Spleen (tissue), 11 donors: ENCODE measurements around the gene DDX17. TPM values are rescaled to one million over a fixed set of nuclear protein-coding genes. Genes with fewer than 3 reads are reported as not detected.

ENCODE experiments used
- DNase-seq: peaks from one replicate; pipeline ENCODE4 v3.0.0-alpha.2; 2020
- H3K27ac ChIP-seq, 8 donors: fragments of 200-600 bp; sonication (generic) in 7 of 8; 1 replicate in 4 of 8; 2 replicates in 4 of 8; pipeline versions ENCODE4 v1.5.0 to v1.8.0; 2016 to 2021; ENCODE audit warnings: inconsistent platforms in 4 of 8, mild to moderate bottlenecking in 4 of 8, moderate library complexity in 1 of 8
- H3K27me3 ChIP-seq, 7 donors: fragments of 200-600 bp; sonication (generic) in 6 of 7; replicated peaks in 1 of 7; 1 replicate in 4 of 7; 2 replicates in 3 of 7; pipeline versions ENCODE4 v1.5.0 to v1.8.0; 2016 to 2021; ENCODE audit warnings: inconsistent platforms in 3 of 7, mild to moderate bottlenecking in 1 of 7
- H3K36me3 ChIP-seq, 6 donors: fragments of 200-600 bp; sonication (generic) in 5 of 6; 1 replicate in 4 of 6; 2 replicates in 2 of 6; pipeline versions ENCODE4 v1.5.0 to v1.8.0; 2016 to 2021; ENCODE audit warnings: inconsistent platforms in 2 of 6
- H3K4me1 ChIP-seq, 6 donors: fragments of 200-600 bp; sonication (generic) in 5 of 6; 1 replicate in 3 of 6; 2 replicates in 3 of 6; pipeline versions ENCODE4 v1.5.0 to v1.8.0; 2016 to 2021; ENCODE audit warnings: inconsistent platforms in 3 of 6
- H3K4me3 ChIP-seq, 8 donors: fragments of 200-600 bp; sonication (generic) in 7 of 8; 1 replicate in 4 of 8; 2 replicates in 4 of 8; pipeline versions ENCODE4 v1.5.0 to v1.8.0; 2016 to 2021; ENCODE audit warnings: inconsistent platforms in 4 of 8, mild to moderate bottlenecking in 4 of 8, moderate library complexity in 2 of 8
- H3K9me3 ChIP-seq, 8 donors: fragments of 200-600 bp; sonication (generic) in 7 of 8; 1 replicate in 4 of 8; 2 replicates in 4 of 8; pipeline versions ENCODE4 v1.5.0 to v1.8.0; 2016 to 2021; ENCODE audit warnings: inconsistent platforms in 4 of 8
- CTCF ChIP-seq, 11 experiments: fragments of 200-600 bp in 7 of 11; fragments of 450-650 bp in 4 of 11; sonication (generic) in 4 of 11; IDR thresholded peaks in 8 of 11; conservative IDR thresholded peaks in 3 of 11; 1 replicate in 7 of 11; 2 replicates in 4 of 11; pipeline versions ENCODE4 v1.4.0 to v1.8.0; 2016 to 2021; ENCODE audit warnings: antibody characterized with exemption in 11 of 11, inconsistent platforms in 4 of 11, mild to moderate bottlenecking in 1 of 11
- POLR2A ChIP-seq, 3 donors: fragments of 450-650 bp; IDR thresholded peaks; one replicate each; pipeline ENCODE4 v1.5.1; 2017; ENCODE audit warnings: antibody characterized with exemption in 3 of 3, mild to moderate bottlenecking in 1 of 3
- POLR2AphosphoS5 ChIP-seq, 3 donors: sonication (generic); formaldehyde crosslinking; IDR thresholded peaks; one replicate each; pipeline ENCODE4 v1.5.1; 2017; ENCODE audit warnings: antibody characterized with exemption in 3 of 3
- WGBS, 5 donors: extraction: QIAGEN DNeasy Blood & Tissue Kit in 3 of 5; methylation state at CpG; one replicate each; pipeline versions ENCODE4 v1.1.5 to v1.1.7; 2013 to 2018; 5-methylcytosine and 5-hydroxymethylcytosine counted together
- intact Hi-C: fragments of 100-400 bp; cut with DNase I; formaldehyde crosslinking; loops from one replicate; pipeline ENCODE4 v1.15.0; 2023; ENCODE audit warnings: low total_unique reads
- polyA plus RNA-seq, 3 donors: library from polyadenylated mRNA; stranded (reverse); fragments of 200-250 nt; gene quantifications; one replicate each; pipeline ENCODE4 v1.2.1, GENCODE V29; 2013
- total RNA-seq, 7 donors: library from RNA; depleted of rRNA in 3 of 7; stranded (reverse); fragments of >200 nt in 3 of 7; fragmentation: NEBNext Ultra II Directional in 4 of 7; extraction: Animal tissue kit (Norgen Biotek cat#: 25700) in 4 of 7; gene quantifications; one replicate each; pipeline versions ENCODE4 v1.1.0 to v1.2.1, GENCODE V29; 2016 to 2021
- donor health status: healthy with polysubstance abuse.
- donor health status: DM: no; HTN: no; CAD: no; lungs with moderate emphysema.
- donor health status: DM: no; HTN: no; CAD: no.
- donor health status: Bipolar disorder and iron deficiency.
- donor health status: healthy.
- donor health status: DM: no; HTN: no; CAD: no.
- donor health status: DM: yes; HTN: yes; CAD: no.

Gene DDX17
- total and polyA plus RNA-seq, 10 donors, result 150 to 818 (median 606) TPM

GRCh38 chr22:38450234-38450797, 55.8 kb downstream of the DDX17 start:
- no peak for DNase-seq
- H3K9me3 ChIP-seq, result no peaks in the 10 kb centered on the region
- no peaks in the 10 kb centered on the region for H3K36me3 ChIP-seq
- no peak overlapping the region for H3K4me3 ChIP-seq
- intact Hi-C loops, result no loop called here
- H3K4me1 ChIP-seq, result peaks cover 0 to 12% (median 10%) of the 10 kb centered on the region in 6 donors
- no peak overlapping the region for H3K27ac ChIP-seq
- peaks cover 0 to 95% (median 50%) of the 10 kb centered on the region in 7 donors for H3K27me3 ChIP-seq
- 53 to 71% (median 63%) methylated on average over 11 of the region's 11 CpGs for WGBS, 5 donors
- TF ChIP-seq POLR2AphosphoS5 (IDR thresholded peaks at IDR 0.05) (no peak), POLR2A (IDR thresholded peaks at IDR 0.05) (no peak), CTCF (IDR thresholded peaks at IDR 0.05 in 8 of 11, conservative IDR thresholded peaks at IDR 0.05 in 3 of 11) (no peak)

GRCh38 chr22:38449776-38450175, 56.3 kb downstream of the DDX17 start:
- H3K4me3 ChIP-seq, result no peak overlapping the region
- WGBS, 5 donors, result 63 to 73% (median 71%) methylated on average over 18 of the region's 18 CpGs
- H3K4me1 ChIP-seq, result peaks cover 0 to 10% (median 8%) of the 10 kb centered on the region in 6 donors
- no peaks in the 10 kb centered on the region for H3K9me3 ChIP-seq
- no peaks in the 10 kb centered on the region for H3K36me3 ChIP-seq
- TF ChIP-seq POLR2AphosphoS5 (IDR thresholded peaks at IDR 0.05) (no peak), CTCF (IDR thresholded peaks at IDR 0.05 in 8 of 11, conservative IDR thresholded peaks at IDR 0.05 in 3 of 11) (no peak), POLR2A (IDR thresholded peaks at IDR 0.05) (no peak)
- intact Hi-C loops, result no loop called here
- H3K27me3 ChIP-seq, result peaks cover 0 to 93% (median 46%) of the 10 kb centered on the region in 7 donors
- no peak for DNase-seq
- H3K27ac ChIP-seq, result no peak overlapping the region

GRCh38 chr22:38448945-38449745, 57.0 kb downstream of the DDX17 start:
- WGBS, 5 donors, result 73 to 82% (median 81%) methylated on average over 4 to 14 of the region's 14 CpGs
- no peak overlapping the region for H3K27ac ChIP-seq
- peaks cover 0 to 93% (median 40%) of the 10 kb centered on the region in 7 donors for H3K27me3 ChIP-seq
- intact Hi-C loops, result no loop called here
- H3K4me3 ChIP-seq, result no peak overlapping the region
- no peak for DNase-seq
- TF ChIP-seq POLR2AphosphoS5 (IDR thresholded peaks at IDR 0.05) (no peak), POLR2A (IDR thresholded peaks at IDR 0.05) (no peak), CTCF (IDR thresholded peaks at IDR 0.05 in 8 of 11, conservative IDR thresholded peaks at IDR 0.05 in 3 of 11) (no peak)
- no peaks in the 10 kb centered on the region for H3K36me3 ChIP-seq
- H3K4me1 ChIP-seq, result peaks cover 0 to 3% (median 2%) of the 10 kb centered on the region in 6 donors
- no peaks in the 10 kb centered on the region for H3K9me3 ChIP-seq

GRCh38 chr22:38446018-38446601, 60.0 kb downstream of the DDX17 start:
- H3K4me3 ChIP-seq, result no peak overlapping the region
- TF ChIP-seq CTCF (IDR thresholded peaks at IDR 0.05 in 8 of 11, conservative IDR thresholded peaks at IDR 0.05 in 3 of 11) (no peak), POLR2A (IDR thresholded peaks at IDR 0.05) (no peak), POLR2AphosphoS5 (IDR thresholded peaks at IDR 0.05) (no peak)
- peaks cover 0 to 81% (median 27%) of the 10 kb centered on the region in 7 donors for H3K27me3 ChIP-seq
- no peaks in the 10 kb centered on the region for H3K9me3 ChIP-seq
- WGBS, 5 donors, result 38 to 71% (median 67%) methylated on average over 4 to 9 of the region's 9 CpGs
- H3K4me1 ChIP-seq, result no peaks in the 10 kb centered on the region
- H3K27ac ChIP-seq, result no peak overlapping the region
- intact Hi-C loops, result no loop called here
- DNase-seq, result no peak
- no peaks in the 10 kb centered on the region for H3K36me3 ChIP-seq
